Esophagus muscularis mucosa (tissue), 4 donors: ENCODE data around the gene PPP6C. TPM values are rescaled to one million over a fixed set of nuclear protein-coding genes. Genes with fewer than 3 reads are reported as not detected.

ENCODE experiments used
- DNase-seq: peaks from one replicate; pipeline ENCODE4 v3.0.0-alpha.2; 2017; ENCODE audit errors: extremely low spot score
- H3K27ac ChIP-seq, 4 donors: fragments of 200-600 bp; sonication (generic); replicated peaks in 1 of 4; 1 replicate in 3 of 4; 2 replicates in 1 of 4; pipeline ENCODE4 v1.5.1; 2016 to 2019; ENCODE audit warnings: mild to moderate bottlenecking in 1 of 4
- H3K27me3 ChIP-seq, 4 donors: fragments of 200-600 bp; sonication (generic); one replicate each; pipeline versions ENCODE4 v1.5.1 to v1.6.0; 2016 to 2019
- H3K36me3 ChIP-seq, 4 donors: fragments of 200-600 bp; sonication (generic); one replicate each; pipeline ENCODE4 v1.5.1; 2016 to 2019
- H3K4me1 ChIP-seq, 4 donors: fragments of 200-600 bp; sonication (generic); one replicate each; pipeline ENCODE4 v1.5.1; 2016 to 2019
- H3K4me3 ChIP-seq, 4 donors: fragments of 200-600 bp; sonication (generic); 1 replicate in 2 of 4; 2 replicates in 2 of 4; pipeline ENCODE4 v1.5.1; 2016 to 2019; ENCODE audit warnings: mild to moderate bottlenecking in 4 of 4, moderate library complexity in 1 of 4
- H3K9me3 ChIP-seq, 4 donors: fragments of 200-600 bp; sonication (generic); 1 replicate in 3 of 4; 2 replicates in 1 of 4; pipeline ENCODE4 v1.5.1; 2016 to 2019
- EP300 ChIP-seq: sonication (generic); formaldehyde crosslinking; IDR thresholded peaks from one replicate; pipeline ENCODE4 v1.6.1; 2017; ENCODE audit warnings: antibody characterized with exemption
- POLR2A ChIP-seq: fragments of 450-650 bp; IDR thresholded peaks from one replicate; pipeline ENCODE4 v1.6.1; 2017; ENCODE audit warnings: antibody characterized with exemption, moderate library complexity, mild to moderate bottlenecking, low read depth
- POLR2AphosphoS5 ChIP-seq, 2 donors: sonication (generic); formaldehyde crosslinking; IDR thresholded peaks; one replicate each; pipeline ENCODE4 v1.6.1; 2017; ENCODE audit warnings: antibody characterized with exemption in 2 of 2
- WGBS: methylation state at CpG from one replicate; pipeline ENCODE4 v1.1.5; 2018; 5-methylcytosine and 5-hydroxymethylcytosine counted together
- intact Hi-C: fragments of 100-400 bp; cut with DNase I; formaldehyde crosslinking; loops from one replicate; pipeline ENCODE4 v1.15.1; 2023
- total RNA-seq, 4 donors: library from RNA; depleted of rRNA; stranded (reverse); fragments of >200 nt; gene quantifications; one replicate each; pipeline versions ENCODE4 v1.1.0 to v1.2.1, GENCODE V29; 2016
- TF ChIP-seq, protein P1 (sequence below), 3 experiments: fragments of 200-600 bp in 2 of 3; fragments of 450-650 bp in 1 of 3; sonication (generic) in 2 of 3; IDR thresholded peaks; one replicate each; pipeline ENCODE4 v1.5.1; 2017 to 2019; ENCODE audit warnings: antibody characterized with exemption in 3 of 3, mild to moderate bottlenecking in 2 of 3, moderate library complexity in 1 of 3

PPP6C gene
- total RNA-seq, 4 donors from 2014 or later: 22.1 to 38.4 (median 34.9) TPM

DNA sequence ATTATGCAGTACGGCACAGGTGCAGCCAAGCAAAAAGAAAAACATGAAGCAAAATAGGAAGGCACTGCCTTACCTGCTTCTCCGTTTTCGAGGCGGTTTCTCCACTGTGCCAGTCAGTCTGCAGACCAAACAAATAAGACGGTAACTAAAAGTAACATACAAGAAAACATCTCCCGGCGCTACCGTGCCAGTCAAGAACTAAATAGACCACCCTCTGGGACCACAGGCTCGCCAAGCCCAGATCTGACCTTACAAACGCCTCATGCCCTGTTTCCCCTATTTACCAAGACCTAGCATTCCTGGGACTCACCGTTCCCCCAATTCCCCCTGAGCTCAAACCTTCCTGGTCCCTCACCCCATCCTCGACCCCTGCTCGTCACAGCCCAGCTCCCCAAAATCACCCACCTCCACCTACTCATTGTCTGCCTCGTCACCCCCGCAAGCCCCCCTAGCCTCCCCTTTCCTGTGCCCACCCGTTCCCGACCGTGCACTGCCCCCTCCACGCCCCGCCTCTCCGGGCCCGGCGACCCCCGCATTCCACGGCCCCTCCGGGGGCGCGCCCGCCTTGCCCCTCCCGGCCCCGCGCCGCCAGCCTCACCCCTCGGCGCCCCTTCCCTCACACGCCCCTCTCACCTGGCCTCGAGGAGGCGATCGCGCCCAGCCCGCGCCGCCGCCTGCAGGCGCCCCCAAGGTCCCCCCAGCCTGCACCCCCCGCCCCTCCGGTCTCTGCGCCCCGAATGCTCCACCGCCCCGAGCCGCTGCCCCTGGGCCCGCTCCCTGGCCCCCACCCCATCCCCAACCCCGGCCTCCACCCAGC lies 46.8 kb downstream of the PPP6C start:
- no peaks in the 10 kb centered on the region for H3K9me3 ChIP-seq
- WGBS: 3% methylated on average over 45 of the region's 54 CpGs
- H3K36me3 ChIP-seq: peaks cover 0 to 3% (median 0%) of the 10 kb centered on the region in 4 donors
- no peak for DNase-seq
- peak overlapping the region; percentile 70 to 88 (median 84) for H3K27ac ChIP-seq
- TF ChIP-seq POLR2AphosphoS5 (IDR thresholded peaks at IDR 0.05): no peak
- H3K27me3 ChIP-seq: no peaks in the 10 kb centered on the region
- peak overlapping the region; percentile 80 to 96 (median 86) for H3K4me3 ChIP-seq
- intact Hi-C loops: loop anchor here (2.0 to 10.0 kb wide), 5 partner anchors 78 to 370 kb away; partner anchors contain the start of genes GOLGA1, HSPA5, NR6A1 and WDR38
- peaks cover 5 to 31% (median 30%) of the 10 kb centered on the region in 4 donors for H3K4me1 ChIP-seq

DNA sequence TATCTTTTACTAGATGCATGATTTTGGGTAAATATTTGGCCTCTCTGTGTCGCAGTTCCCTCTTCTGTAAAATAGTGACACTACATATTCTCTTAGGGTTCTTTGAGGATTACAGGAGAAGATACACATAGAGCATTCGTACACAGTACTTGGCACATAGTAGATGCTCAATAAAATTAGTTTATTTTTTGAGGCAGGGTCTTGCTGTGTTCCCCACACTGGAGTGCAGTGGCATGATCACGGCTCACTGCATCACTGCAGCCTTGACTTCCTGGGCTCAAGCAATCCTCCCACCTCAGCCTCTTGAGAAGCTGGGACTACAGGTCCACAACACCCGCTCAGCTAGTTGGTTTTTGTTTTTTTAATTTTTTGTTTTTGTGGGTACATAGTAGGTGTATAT lies 47.9 kb downstream of the PPP6C start:
- intact Hi-C loops: loop anchor here (2.0 to 10.0 kb wide), 5 partner anchors 77 to 369 kb away; partner anchors contain the start of genes GOLGA1, HSPA5, NR6A1 and WDR38
- TF ChIP-seq, protein P1, sequence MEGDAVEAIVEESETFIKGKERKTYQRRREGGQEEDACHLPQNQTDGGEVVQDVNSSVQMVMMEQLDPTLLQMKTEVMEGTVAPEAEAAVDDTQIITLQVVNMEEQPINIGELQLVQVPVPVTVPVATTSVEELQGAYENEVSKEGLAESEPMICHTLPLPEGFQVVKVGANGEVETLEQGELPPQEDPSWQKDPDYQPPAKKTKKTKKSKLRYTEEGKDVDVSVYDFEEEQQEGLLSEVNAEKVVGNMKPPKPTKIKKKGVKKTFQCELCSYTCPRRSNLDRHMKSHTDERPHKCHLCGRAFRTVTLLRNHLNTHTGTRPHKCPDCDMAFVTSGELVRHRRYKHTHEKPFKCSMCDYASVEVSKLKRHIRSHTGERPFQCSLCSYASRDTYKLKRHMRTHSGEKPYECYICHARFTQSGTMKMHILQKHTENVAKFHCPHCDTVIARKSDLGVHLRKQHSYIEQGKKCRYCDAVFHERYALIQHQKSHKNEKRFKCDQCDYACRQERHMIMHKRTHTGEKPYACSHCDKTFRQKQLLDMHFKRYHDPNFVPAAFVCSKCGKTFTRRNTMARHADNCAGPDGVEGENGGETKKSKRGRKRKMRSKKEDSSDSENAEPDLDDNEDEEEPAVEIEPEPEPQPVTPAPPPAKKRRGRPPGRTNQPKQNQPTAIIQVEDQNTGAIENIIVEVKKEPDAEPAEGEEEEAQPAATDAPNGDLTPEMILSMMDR (IDR thresholded peaks at IDR 0.05): no peak
- TF ChIP-seq EP300: no peak
- no peak for TF ChIP-seq POLR2AphosphoS5 (IDR thresholded peaks at IDR 0.05)
- no peak for TF ChIP-seq POLR2A

DNA sequence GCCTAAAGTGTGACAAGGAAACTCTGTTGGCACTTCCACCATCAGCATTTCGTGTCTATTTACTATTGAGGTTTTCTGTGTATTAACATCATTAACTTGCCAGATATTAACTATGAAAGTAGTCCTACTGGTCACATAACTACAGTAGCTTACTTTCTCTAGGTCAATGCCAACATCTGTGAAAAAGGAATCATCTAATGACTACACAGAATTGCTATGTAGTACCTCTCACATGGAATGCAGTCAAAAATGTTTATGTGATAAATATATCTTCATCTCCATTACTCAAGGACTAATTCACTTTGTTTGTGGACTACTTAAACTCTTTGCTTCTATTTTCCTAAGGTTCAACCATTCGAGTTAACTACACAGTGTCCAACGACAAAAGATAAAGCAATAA lies 48.4 kb downstream of the PPP6C start:
- intact Hi-C loops: loop anchor here (5.0 to 10.0 kb wide), 4 partner anchors 76 to 369 kb away; partner anchors contain the start of genes HSPA5, NR6A1 and WDR38
- no peaks in the 10 kb centered on the region for H3K9me3 ChIP-seq
- 82% methylated on average over 3 of the region's 3 CpGs for WGBS
- no peak for DNase-seq
- H3K36me3 ChIP-seq: peaks cover 0 to 3% (median 0%) of the 10 kb centered on the region in 4 donors
- no peak overlapping the region for H3K4me3 ChIP-seq
- H3K27me3 ChIP-seq: no peaks in the 10 kb centered on the region
- no peak overlapping the region for H3K27ac ChIP-seq
- TF ChIP-seq POLR2A (no peak), POLR2AphosphoS5 (IDR thresholded peaks at IDR 0.05) (no peak), EP300 (no peak)
- TF ChIP-seq, protein P1 (IDR thresholded peaks at IDR 0.05): no peak
- peaks cover 5 to 23% (median 20%) of the 10 kb centered on the region in 4 donors for H3K4me1 ChIP-seq

More for the DNA sequence above, 47.9 kb downstream of the PPP6C start:
- Histone ChIP-seq H3K36me3 (peaks cover 0 to 3% (median 0%) of the 10 kb centered on the region in 4 donors), H3K27me3 (no peaks in the 10 kb centered on the region), H3K27ac (no peak overlapping the region), H3K4me3 (no peak overlapping the region), H3K4me1 (peaks cover 5 to 28% (median 25%) of the 10 kb centered on the region in 4 donors), H3K9me3 (no peaks in the 10 kb centered on the region)
- no peak for DNase-seq
- 90% methylated on average over 4 of the region's 4 CpGs for WGBS

DNA sequence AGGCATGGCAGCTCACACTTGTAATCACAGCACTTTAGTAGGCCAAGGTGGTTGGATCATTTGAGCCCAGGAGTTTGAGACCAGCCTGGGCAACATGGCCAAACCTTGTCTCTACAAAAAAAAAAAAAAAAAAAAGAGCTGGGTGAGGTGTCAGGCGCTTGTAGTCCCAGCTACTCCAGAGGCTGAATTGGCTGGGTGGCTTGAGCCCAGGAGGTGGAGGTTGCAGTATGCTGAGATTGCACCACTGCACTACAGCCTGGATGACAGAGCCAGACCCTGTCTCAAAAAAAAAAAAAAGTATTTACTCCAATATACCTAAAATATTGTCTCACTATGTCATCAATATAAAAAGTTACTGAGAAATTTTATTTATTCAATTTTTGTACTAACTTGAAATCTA lies 49.0 kb downstream of the PPP6C start:
- Histone ChIP-seq H3K4me3 (no peak overlapping the region), H3K9me3 (no peaks in the 10 kb centered on the region), H3K36me3 (peaks cover 0 to 3% (median 0%) of the 10 kb centered on the region in 4 donors), H3K27ac (no peak overlapping the region), H3K4me1 (peaks cover 5 to 18% (median 13%) of the 10 kb centered on the region in 4 donors), H3K27me3 (no peaks in the 10 kb centered on the region)
- no peak for DNase-seq
- TF ChIP-seq, protein P1 (IDR thresholded peaks at IDR 0.05): no peak
- TF ChIP-seq POLR2AphosphoS5 (IDR thresholded peaks at IDR 0.05): no peak
- TF ChIP-seq EP300: no peak
- TF ChIP-seq POLR2A: no peak
- intact Hi-C loops: loop anchor here (5.0 to 10.0 kb wide), 4 partner anchors 76 to 368 kb away; partner anchors contain the start of genes HSPA5, NR6A1 and WDR38
- 96% methylated on average over 1 of the region's 1 CpG for WGBS

DNA sequence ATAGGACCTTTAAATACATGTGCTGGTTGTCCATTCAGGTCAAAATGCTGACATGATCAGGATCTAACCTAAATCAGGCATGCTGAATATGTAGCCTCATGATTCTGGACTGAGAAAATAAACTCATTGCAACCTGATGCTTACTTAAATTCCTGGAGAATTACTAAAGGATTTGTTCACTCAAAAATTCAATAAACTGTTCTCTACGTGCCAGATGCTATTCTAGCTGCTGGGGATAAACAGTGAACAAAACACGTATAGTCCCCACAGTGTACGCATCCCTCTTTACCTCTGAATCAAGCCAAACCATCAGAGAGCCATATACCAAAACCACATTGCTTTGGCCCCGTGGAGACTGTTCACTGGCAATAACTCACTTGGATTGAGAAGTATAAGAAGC lies 52.4 kb downstream of the PPP6C start:
- no peak overlapping the region for H3K4me3 ChIP-seq
- WGBS: 85% methylated on average over 4 of the region's 4 CpGs
- peaks cover 0 to 3% (median 1%) of the 10 kb centered on the region in 4 donors for H3K4me1 ChIP-seq
- H3K27me3 ChIP-seq: no peaks in the 10 kb centered on the region
- TF ChIP-seq, protein P1 (IDR thresholded peaks at IDR 0.05): no peak
- intact Hi-C loops: no loop called here
- no peaks in the 10 kb centered on the region for H3K9me3 ChIP-seq
- no peak for DNase-seq
- H3K27ac ChIP-seq: no peak overlapping the region
- peaks cover 0 to 3% (median 0%) of the 10 kb centered on the region in 4 donors for H3K36me3 ChIP-seq
